IPS-15b (cell line): ENCODE measurements around the gene YOD1.

Experiments used
- H3K27me3 ChIP-seq: one replicate; pipeline ENCODE4 v1.6.1; 2013; ENCODE audit warnings: low read length; ENCODE audit not compliant: control insufficient read depth, insufficient read depth
- H3K36me3 ChIP-seq: one replicate; pipeline ENCODE4 v1.6.1; 2013; ENCODE audit warnings: low read length; ENCODE audit not compliant: control insufficient read depth, insufficient read depth
- H3K4me1 ChIP-seq: one replicate; pipeline ENCODE4 v1.6.1; 2013; ENCODE audit warnings: mild to moderate bottlenecking, low read length; ENCODE audit not compliant: control insufficient read depth, insufficient read depth
- H3K4me3 ChIP-seq: one replicate; pipeline ENCODE4 v1.5.1; 2013; ENCODE audit warnings: low read depth, low read length
- H3K9ac ChIP-seq: one replicate; pipeline ENCODE4 v1.6.1; 2013; ENCODE audit warnings: low read depth, mild to moderate bottlenecking, low read length
- H3K9me3 ChIP-seq: one replicate; pipeline ENCODE4 v1.6.1; 2013; ENCODE audit warnings: mild to moderate bottlenecking, low read length; ENCODE audit not compliant: control insufficient read depth, insufficient read depth

The YOD1 gene

GRCh38 chr1:207081088-207081487 lies 30.1 kb upstream of the YOD1 start:
- H3K9me3 ChIP-seq: no peaks in the 10 kb centered on the region
- no peaks in the 10 kb centered on the region for H3K27me3 ChIP-seq
- no peaks in the 10 kb centered on the region for H3K4me1 ChIP-seq
- H3K36me3 ChIP-seq: no peaks in the 10 kb centered on the region
- no peak overlapping the region for H3K9ac ChIP-seq
- H3K4me3 ChIP-seq: no peak overlapping the region

GRCh38 chr1:207079706-207080241 lies 28.8 kb upstream of the YOD1 start:
- Histone ChIP-seq H3K4me3 (no peak overlapping the region), H3K9ac (no peak overlapping the region), H3K9me3 (no peaks in the 10 kb centered on the region), H3K36me3 (no peaks in the 10 kb centered on the region), H3K27me3 (no peaks in the 10 kb centered on the region), H3K4me1 (no peaks in the 10 kb centered on the region)

DNA sequence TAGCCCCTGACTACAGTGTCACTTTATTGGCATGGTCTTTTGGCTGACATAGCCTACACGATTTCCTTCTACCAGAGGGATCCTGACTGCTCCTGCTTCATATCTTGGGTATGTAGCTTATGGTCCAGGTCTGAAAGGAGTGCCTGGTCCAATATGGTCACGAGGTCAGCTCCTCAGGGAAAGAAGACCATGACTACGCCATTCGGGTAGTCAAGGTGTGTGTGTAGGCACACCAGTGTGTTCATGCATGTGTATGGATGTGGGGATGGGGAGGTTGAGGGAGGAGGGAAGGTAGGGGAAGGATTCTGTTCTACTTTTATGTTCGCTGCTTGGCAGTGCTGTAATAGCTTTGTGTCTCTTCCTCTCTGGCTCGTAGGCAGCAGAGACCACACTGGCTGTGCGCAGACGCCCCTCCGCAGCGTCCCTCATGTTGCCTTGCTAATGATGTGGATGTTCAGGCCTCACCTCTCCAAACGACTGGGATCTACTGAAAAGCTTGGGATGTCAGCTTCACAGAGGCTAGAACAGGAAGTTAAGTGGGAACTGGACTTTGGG lies 27.6 kb upstream of the YOD1 start:
- Histone ChIP-seq H3K27me3 (no peaks in the 10 kb centered on the region), H3K9ac (no peak overlapping the region), H3K4me3 (no peak overlapping the region), H3K4me1 (no peaks in the 10 kb centered on the region), H3K9me3 (no peaks in the 10 kb centered on the region), H3K36me3 (no peaks in the 10 kb centered on the region)

DNA sequence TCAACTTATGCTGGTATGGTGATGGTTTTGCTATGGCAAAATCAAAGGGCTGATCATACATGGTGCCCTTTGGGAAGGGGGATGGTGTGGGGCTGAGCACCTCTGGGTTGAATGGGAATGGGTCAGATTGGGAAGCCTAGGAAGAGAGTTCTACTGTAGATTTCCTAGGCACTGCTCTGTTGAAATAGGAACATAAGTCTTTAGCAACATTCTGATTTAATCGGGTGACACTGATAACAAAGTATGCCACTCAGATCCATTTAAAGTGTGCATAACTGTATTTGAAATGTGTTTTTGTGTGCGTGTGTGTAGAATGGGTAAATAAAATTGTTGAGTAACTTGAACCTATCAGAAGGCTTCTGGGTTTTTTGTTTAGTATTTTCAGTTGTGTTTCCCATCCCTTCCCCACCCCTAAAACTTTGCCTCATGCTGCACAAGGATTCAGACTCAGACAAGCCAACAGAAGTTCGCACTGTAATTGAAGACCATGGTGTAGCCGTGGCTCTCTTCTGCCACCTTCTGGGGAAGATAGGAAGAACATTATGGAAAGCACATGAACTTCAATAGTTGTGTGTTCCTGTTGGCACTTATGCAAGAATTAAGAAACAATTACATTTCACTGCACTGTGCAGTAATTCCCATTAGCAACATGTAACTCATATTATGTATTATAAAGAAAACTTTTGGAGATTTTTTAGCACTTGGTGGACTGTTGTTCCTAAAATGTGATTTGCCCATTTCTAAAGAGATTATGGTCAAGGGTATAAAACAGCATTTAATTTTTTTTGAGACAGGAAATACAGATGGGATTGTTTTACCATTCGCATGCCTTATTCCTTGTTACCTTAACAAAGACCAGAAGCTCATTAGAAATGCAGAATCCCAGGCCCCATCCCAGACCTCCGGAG lies 26.7 kb upstream of the YOD1 start:
- no peaks in the 10 kb centered on the region for H3K36me3 ChIP-seq
- no peak overlapping the region for H3K9ac ChIP-seq
- H3K27me3 ChIP-seq: no peaks in the 10 kb centered on the region
- H3K4me1 ChIP-seq: no peaks in the 10 kb centered on the region
- no peak overlapping the region for H3K4me3 ChIP-seq
- H3K9me3 ChIP-seq: no peaks in the 10 kb centered on the region

GRCh38 chr1:207077012-207077411 lies 26.0 kb upstream of the YOD1 start:
- Histone ChIP-seq H3K4me1 (no peaks in the 10 kb centered on the region), H3K9ac (no peak overlapping the region), H3K9me3 (no peaks in the 10 kb centered on the region), H3K4me3 (no peak overlapping the region), H3K36me3 (peaks cover 5% of the 10 kb centered on the region), H3K27me3 (no peaks in the 10 kb centered on the region)

- H3K9ac ChIP-seq: no peak overlapping the region
- H3K27me3 ChIP-seq: no peaks in the 10 kb centered on the region
- no peaks in the 10 kb centered on the region for H3K9me3 ChIP-seq
- H3K4me1 ChIP-seq: no peaks in the 10 kb centered on the region
- H3K4me3 ChIP-seq: no peak overlapping the region
- peaks cover 5% of the 10 kb centered on the region for H3K36me3 ChIP-seq
Observed at GRCh38 chr1:207076181-207076955, 25.4 kb upstream of the YOD1 start.

DNA sequence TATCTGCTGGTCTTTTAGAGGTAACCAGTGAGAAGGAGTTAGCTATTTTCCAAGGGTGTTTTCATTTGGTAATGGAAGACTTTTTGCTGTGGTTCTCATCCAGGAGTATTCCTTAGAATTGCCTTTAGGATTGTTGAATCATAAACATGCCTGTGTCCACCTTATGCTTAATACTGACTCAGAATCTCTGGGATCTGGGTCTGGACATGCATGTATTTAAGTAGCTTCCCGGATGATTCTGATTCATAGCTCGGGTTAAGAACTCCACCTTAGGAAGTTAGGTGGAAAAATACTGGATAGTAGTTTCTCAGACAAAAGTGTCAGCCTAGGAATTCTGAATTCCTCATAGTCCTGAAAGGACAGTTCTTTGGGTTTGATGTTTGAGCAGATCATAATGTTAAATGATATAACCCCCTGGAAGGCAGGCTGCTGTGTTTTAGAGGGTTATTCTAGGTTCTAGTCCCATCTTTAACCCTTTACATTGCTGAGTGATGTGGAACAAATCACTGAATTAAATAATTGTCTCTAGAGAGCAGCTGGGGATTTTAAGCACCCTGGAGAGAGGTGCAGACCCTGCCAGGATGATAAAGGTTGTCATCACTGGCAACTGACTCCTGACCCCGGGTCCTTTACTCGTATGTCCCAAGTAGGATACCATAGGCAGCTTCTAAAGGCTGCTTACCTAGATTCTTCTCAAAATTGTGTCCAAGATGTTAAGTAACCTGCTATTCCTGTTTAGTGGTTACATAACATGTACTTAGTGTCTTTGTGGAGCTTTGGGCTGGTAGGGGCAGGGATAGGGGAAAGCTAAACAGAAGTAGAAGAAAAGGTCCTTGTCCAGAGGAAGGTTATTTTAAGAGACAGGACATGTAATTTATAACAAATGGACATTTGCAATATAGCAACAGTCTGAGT lies 23.2 kb upstream of the YOD1 start:
- H3K27me3 ChIP-seq: no peaks in the 10 kb centered on the region
- H3K9ac ChIP-seq: no peak overlapping the region

DNA sequence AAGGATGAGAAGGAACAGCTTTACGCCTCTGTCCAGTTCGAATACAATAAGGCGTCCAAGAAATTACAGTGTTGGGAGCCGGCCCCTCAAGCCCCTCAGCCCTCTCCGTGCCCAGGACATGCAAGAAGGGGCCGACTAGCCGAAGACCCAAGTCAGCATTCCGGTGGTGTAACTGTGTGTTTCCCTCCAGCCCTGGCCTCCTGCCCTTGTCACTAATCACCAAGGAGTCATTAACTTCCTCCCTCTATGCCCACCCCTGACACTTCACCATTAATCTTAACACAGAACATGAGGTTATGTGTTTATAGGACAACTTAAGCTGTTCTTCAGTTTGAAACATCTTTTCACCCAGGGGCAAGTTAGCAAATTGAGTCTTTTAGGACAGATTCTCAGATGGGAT lies 21.2 kb upstream of the YOD1 start:
- Histone ChIP-seq H3K9me3 (no peaks in the 10 kb centered on the region), H3K36me3 (peaks cover 11% of the 10 kb centered on the region)

More for the DNA sequence above, 23.2 kb upstream of the YOD1 start:
- H3K4me1 ChIP-seq: no peaks in the 10 kb centered on the region
- H3K36me3 ChIP-seq: peaks cover 7% of the 10 kb centered on the region
- H3K4me3 ChIP-seq: no peak overlapping the region
- H3K9me3 ChIP-seq: no peaks in the 10 kb centered on the region

DNA sequence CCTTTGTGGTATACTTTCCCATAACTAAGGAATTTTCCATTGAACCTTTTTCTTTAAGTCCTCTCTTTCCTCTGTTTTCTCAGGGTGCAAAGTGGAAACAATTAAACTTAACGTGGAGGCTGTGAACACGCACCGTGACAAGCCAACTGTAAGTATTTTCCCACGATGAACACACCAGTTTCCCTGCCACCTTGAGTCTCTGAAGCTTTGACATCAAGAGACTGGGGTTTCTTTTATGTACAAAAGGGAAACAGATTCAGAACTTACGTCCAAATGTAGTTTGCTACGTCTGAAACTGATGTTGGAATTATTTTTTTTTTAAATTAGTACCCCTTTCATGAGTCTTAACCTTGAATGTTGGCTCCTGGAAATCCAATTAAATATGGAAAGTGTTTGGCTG lies 20.4 kb upstream of the YOD1 start:
- H3K36me3 ChIP-seq: peaks cover 11% of the 10 kb centered on the region
- no peaks in the 10 kb centered on the region for H3K27me3 ChIP-seq
- H3K9me3 ChIP-seq: no peaks in the 10 kb centered on the region
- no peaks in the 10 kb centered on the region for H3K4me1 ChIP-seq
- no peak overlapping the region for H3K9ac ChIP-seq
- H3K4me3 ChIP-seq: no peak overlapping the region

More for the DNA sequence above, 21.2 kb upstream of the YOD1 start:
- Histone ChIP-seq H3K9ac (no peak overlapping the region), H3K27me3 (no peaks in the 10 kb centered on the region), H3K4me3 (no peak overlapping the region), H3K4me1 (no peaks in the 10 kb centered on the region)

DNA sequence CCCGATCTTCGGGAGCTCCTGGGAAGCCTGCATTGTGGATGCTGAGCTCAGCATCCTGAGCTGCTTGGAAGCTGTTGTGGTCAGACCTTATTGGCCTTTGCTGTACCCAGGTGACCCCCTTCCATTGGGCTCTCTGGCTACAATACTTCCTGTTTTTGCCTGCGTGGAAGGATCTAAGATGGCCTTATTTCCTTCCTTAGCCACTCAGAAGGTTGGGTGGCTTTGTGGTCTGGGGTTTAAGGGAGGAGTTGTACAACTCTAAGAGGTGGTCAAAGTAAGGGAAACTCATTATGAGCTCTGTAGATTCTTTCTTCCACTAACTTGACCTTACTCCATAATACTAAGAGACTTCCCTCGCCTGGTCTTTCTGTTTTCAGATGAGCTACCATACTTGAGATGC lies 19.8 kb upstream of the YOD1 start:
- Histone ChIP-seq H3K27me3 (no peaks in the 10 kb centered on the region), H3K36me3 (peaks cover 11% of the 10 kb centered on the region), H3K9me3 (no peaks in the 10 kb centered on the region), H3K9ac (no peak overlapping the region), H3K4me3 (no peak overlapping the region), H3K4me1 (no peaks in the 10 kb centered on the region)
